G401 (cell line): Measurements from ENCODE around the gene SPCS2. TPM values are rescaled to one million over a fixed set of nuclear protein-coding genes. Genes with fewer than 3 reads are reported as not detected.

ENCODE experiments used
- DNase-seq: peaks from one replicate; pipeline ENCODE4 v3.0.0-alpha.2; 2015; ENCODE audit warnings: low spot score
- in situ Hi-C: cut with HindIII; loops from 2 replicates; pipeline ENCODE4 v1.10.0; 2016; ENCODE audit warnings: low sequenced_read_pairs, mixed read lengths
- total RNA-seq: library from RNA; depleted of rRNA; stranded (reverse); fragments of >200 nt; shearing (Covaris generic); gene quantifications from 2 replicates; pipeline ENCODE4 v1.2.3, GENCODE V29; 2014; rRNA removed

Gene SPCS2
- total RNA-seq, 1 experiment from 2014 or later, result 29.7 TPM

DNA sequence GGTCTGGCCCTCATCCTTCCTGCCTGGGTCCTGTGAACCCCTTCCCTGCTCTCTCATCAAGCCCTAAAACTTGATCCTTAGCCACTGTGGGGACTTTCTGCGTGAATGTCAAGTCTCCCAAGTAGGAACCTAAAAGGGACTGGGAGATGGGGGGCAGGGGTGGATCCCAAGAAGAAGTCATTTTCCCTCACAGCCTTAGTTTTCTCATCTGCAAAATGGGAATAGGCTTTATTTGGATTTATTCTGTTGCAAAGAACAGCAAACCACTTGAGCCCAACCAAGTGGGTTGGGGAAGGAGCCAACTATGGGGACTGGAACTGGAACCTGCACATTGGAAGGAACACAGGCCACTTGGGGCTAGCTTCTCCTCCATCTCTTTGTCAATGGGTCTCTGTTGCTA is 76.5 kb downstream of the SPCS2 start:
- in situ Hi-C loops, result no loop called here

DNA sequence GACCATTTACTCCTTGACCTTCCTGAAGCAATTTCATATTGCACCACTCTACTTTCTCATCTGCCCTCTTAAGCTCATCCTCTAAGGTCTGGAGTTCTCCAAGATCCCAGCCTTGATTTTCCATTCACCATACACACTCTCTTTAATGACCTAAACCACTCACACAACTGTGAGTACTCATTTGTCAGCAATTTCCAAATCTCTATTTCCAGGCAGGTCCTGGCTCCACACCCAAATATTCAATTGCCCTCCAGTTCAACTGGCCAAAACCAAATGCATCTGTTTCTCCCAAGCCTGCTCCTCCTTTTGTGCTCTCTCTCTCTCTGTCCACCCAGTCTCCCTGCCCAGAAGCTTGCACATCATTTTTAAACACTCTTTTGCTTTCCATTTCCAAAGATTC is 79.3 kb downstream of the SPCS2 start:
- in situ Hi-C loops, result no loop called here

More for the DNA sequence above, 76.5 kb downstream of the SPCS2 start:
- no peak for DNase-seq

More for the DNA sequence above, 79.3 kb downstream of the SPCS2 start:
- DNase-seq, result no peak

Other genes starting within 250 kb of the SPCS2 start
- gene CHRDL2, start 217.8 kb upstream of the SPCS2 start, total RNA-seq, result not detected in 2 replicates
- 6.4 and 10.9 TPM in 2 replicates for gene RNF169, start 200.4 kb upstream of the SPCS2 start, total RNA-seq
- gene XRRA1, start 175 bp upstream of the SPCS2 start, total RNA-seq, result 2.9 and 9.7 TPM in 2 replicates
- gene NEU3, start 39.7 kb downstream of the SPCS2 start, total RNA-seq, result 6.5 and 10.0 TPM in 2 replicates
- gene OR2AT4, start 147.6 kb downstream of the SPCS2 start, total RNA-seq, result not detected in 2 replicates
- gene SLCO2B1, start 201.8 kb downstream of the SPCS2 start, total RNA-seq, result not detected in 2 replicates